HCT116 (cell line): ENCODE data around the gene KCNJ14. TPM values are rescaled to one million over a fixed set of nuclear protein-coding genes. Genes with fewer than 3 reads are reported as not detected.

ENCODE experiments used
- ATAC-seq: fragments of 200-7000 bp; cut with Tn5 transposase; 2 replicates; pipeline ENCODE4 v1.9.1; 2020; ENCODE audit warnings: mild to moderate bottlenecking, moderate library complexity
- BruUV-seq: library from RNA; stranded (reverse); fragments of 400-500 nt; replicated peaks from 2 replicates; lab custom pipeline; 2021; lab: Mats Ljungman, UMichigan
- CTCF ChIA-PET: fragments of 300-600 bp; sonication (Branson Sonifier 250); formaldehyde crosslinking; loops from one replicate; lab custom pipeline; 2021; ENCODE audit warnings: antibody characterized with exemption; lab: Charles Lee
- POLR2A ChIA-PET: fragments of 300-600, 350-600 bp; sonication (Branson Sonifier 250); formaldehyde crosslinking; loops from one replicate; lab custom pipeline; 2021; ENCODE audit warnings: antibody characterized with exemption; lab: Charles Lee
- RAD21 ChIA-PET, 2 experiments: fragments of 300-600 bp; sonication (Branson Sonifier 250); formaldehyde crosslinking; loops; one replicate each; lab custom pipeline; 2023; ENCODE audit warnings: low total read pairs in 2 of 2; ENCODE audit not compliant: uncharacterized antibody in 2 of 2, unreplicated experiment in 2 of 2, low non-redundant PET in 1 of 2; lab: Charles Lee
- DNase-seq: peaks from one replicate; pipeline ENCODE4 v3.0.0-alpha.2; 2010; ENCODE audit warnings: low read depth, low spot score
- H2AFZ ChIP-seq: fragments of 200-600 bp; shearing (Covaris generic), sonication (generic); 2 replicates; pipeline ENCODE4 v1.6.1; 2017; ENCODE audit warnings: low read depth, mixed run types, mixed read lengths, antibody characterized with exemption, low read length; ENCODE audit not compliant: poor library complexity, severe bottlenecking
- H3K27ac ChIP-seq: 2 replicates; pipeline ENCODE4 v1.5.1; 2012; ENCODE audit warnings: low read depth, low read length
- H3K27me3 ChIP-seq: fragments of 200-600 bp; sonication (generic); 2 replicates; pipeline ENCODE4 v1.6.1; 2016; ENCODE audit warnings: mixed run types, low read length, mixed read lengths; ENCODE audit not compliant: insufficient read depth
- H3K36me3 ChIP-seq, 2 experiments: fragments of 200-500 bp in 1 of 2; fragments of 200-600 bp in 1 of 2; sonication (Bioruptor generic) in 1 of 2; sonication (generic) in 1 of 2; 2 replicates each; pipeline versions ENCODE4 v1.5.1 to v1.6.1; 2014 to 2016; ENCODE audit warnings: low read length in 2 of 2, inconsistent platforms in 1 of 2, mixed read lengths in 1 of 2, mixed run types in 1 of 2; ENCODE audit not compliant: insufficient read depth in 2 of 2, control insufficient read depth in 1 of 2
- H3K4me1 ChIP-seq, 2 experiments: fragments of 200-600 bp in 1 of 2; sonication (generic) in 1 of 2; 2 replicates each; pipeline versions ENCODE4 v1.5.1 to v1.6.1; 2012 to 2017; ENCODE audit warnings: low read length in 2 of 2, inconsistent platforms in 1 of 2, mild to moderate bottlenecking in 1 of 2, mixed read lengths in 1 of 2, mixed run types in 1 of 2, moderate library complexity in 1 of 2; ENCODE audit not compliant: insufficient read depth in 2 of 2, control insufficient read depth in 1 of 2
- H3K4me2 ChIP-seq: fragments of 200-600 bp; sonication (generic); 2 replicates; pipeline ENCODE4 v1.6.1; 2017; ENCODE audit warnings: mixed run types, low read length, mixed read lengths
- H3K4me3 ChIP-seq, 2 experiments: fragments of 200-600 bp in 1 of 2; sonication (generic) in 1 of 2; replicated peaks in 1 of 2; 2 replicates each; pipeline ENCODE4 v1.5.1; 2011 to 2016; ENCODE audit warnings: low read length in 2 of 2, control low read depth in 1 of 2, low read depth in 1 of 2, mild to moderate bottlenecking in 1 of 2, mixed read lengths in 1 of 2, mixed run types in 1 of 2
- H3K79me2 ChIP-seq: fragments of 200-600 bp; sonication (generic); 2 replicates; pipeline ENCODE4 v1.6.1; 2017; ENCODE audit warnings: mild to moderate bottlenecking, mixed run types, low read length, moderate library complexity, mixed read lengths; ENCODE audit not compliant: insufficient read depth
- H3K9ac ChIP-seq: fragments of 200-600 bp; sonication (generic); 2 replicates; pipeline ENCODE4 v1.6.1; 2016; ENCODE audit warnings: low read length, mixed read lengths
- H3K9me2 ChIP-seq: fragments of 200-600 bp; sonication (generic), shearing (Covaris generic); 2 replicates; pipeline ENCODE4 v1.6.1; 2017; ENCODE audit warnings: mixed run types, mild to moderate bottlenecking, moderate library complexity; ENCODE audit not compliant: insufficient read depth
- H3K9me3 ChIP-seq, 2 experiments: fragments of 200-500 bp in 1 of 2; fragments of 200-600 bp in 1 of 2; sonication (Bioruptor generic) in 1 of 2; sonication (generic) in 1 of 2; 2 replicates each; pipeline ENCODE4 v1.6.1; 2014 to 2017; ENCODE audit warnings: low read length in 2 of 2, mixed read lengths in 2 of 2, inconsistent platforms in 1 of 2, low read depth in 1 of 2, mild to moderate bottlenecking in 1 of 2, mixed run types in 1 of 2, moderate library complexity in 1 of 2; ENCODE audit not compliant: control insufficient read depth in 1 of 2, insufficient read depth in 1 of 2
- H4K20me1 ChIP-seq: fragments of 200-600 bp; sonication (generic), shearing (Covaris generic); 2 replicates; pipeline ENCODE4 v1.6.1; 2017; ENCODE audit warnings: mixed run types, mild to moderate bottlenecking, moderate library complexity; ENCODE audit not compliant: insufficient read depth
- ATF3 ChIP-seq: IDR thresholded peaks from 2 replicates; pipeline ENCODE4 v1.6.1; 2012
- CEBPB ChIP-seq: IDR thresholded peaks from 2 replicates; pipeline ENCODE4 v1.6.1; 2012; ENCODE audit warnings: low read depth
- CTCF ChIP-seq, 3 experiments: fragments of 200-600 bp in 1 of 3; sonication (generic) in 1 of 3; IDR thresholded peaks in 2 of 3; conservative IDR thresholded peaks in 1 of 3; 2 replicates each; pipeline ENCODE4 v1.5.1; 2012 to 2017; ENCODE audit warnings: low read depth in 2 of 3, low read length in 2 of 3, antibody characterized with exemption in 1 of 3, borderline replicate concordance in 1 of 3, control low read depth in 1 of 3, mild to moderate bottlenecking in 1 of 3, mixed read lengths in 1 of 3, mixed run types in 1 of 3, moderate library complexity in 1 of 3; ENCODE audit not compliant: insufficient read depth in 1 of 3
- EGR1 ChIP-seq: IDR thresholded peaks from 2 replicates; pipeline ENCODE4 v1.6.1; 2012; ENCODE audit warnings: low read depth
- SIN3A ChIP-seq: IDR thresholded peaks from 2 replicates; pipeline ENCODE4 v1.6.1; 2012; ENCODE audit warnings: low read depth
- SP1 ChIP-seq: IDR thresholded peaks from 2 replicates; pipeline ENCODE4 v1.6.1; 2012; ENCODE audit warnings: low read depth
- SRF ChIP-seq: IDR thresholded peaks from 2 replicates; pipeline ENCODE4 v1.6.1; 2012; ENCODE audit warnings: low read depth
- intact Hi-C: fragments of 100-400 bp; cut with micrococcal nuclease; formaldehyde crosslinking; loops from 2 replicates; pipeline ENCODE4 v1.10.0; 2022
- total RNA-seq: library from RNA; stranded (reverse); gene quantifications from one replicate; pipeline ENCODE4 v1.2.1, GENCODE V29; 2021; ENCODE audit not compliant: unreplicated experiment

Gene KCNJ14
- total RNA-seq, 1 experiment from 2014 or later, result 2.5 TPM

- no peak for TF ChIP-seq ATF3
- TF ChIP-seq SRF, result no peak
- no peak for TF ChIP-seq CTCF (IDR thresholded peaks at IDR 0.05 in 2 of 3, conservative IDR thresholded peaks at IDR 0.05 in 1 of 3; ENCODE audit: borderline replicate concordance in 1 of 3, insufficient read depth in 1 of 3, low read depth in 2 of 3, low read length in 2 of 3)
- no peak for TF ChIP-seq SIN3A
These were observed 49.5 kb upstream of the KCNJ14 start (continued) for GRCh38 chr19:48405850-48406249.

- Histone ChIP-seq H3K9me2 (no peaks in the 10 kb centered on the region), H3K79me2 (peaks cover 8% of the 10 kb centered on the region), H3K4me3 (no peak overlapping the region), H3K9ac (no peak overlapping the region), H3K4me1 (peaks cover 10 to 30% of the 10 kb centered on the region in 2 experiments), H3K27ac (peak overlapping the region; percentile 27), H2AFZ (no peak overlapping the region), H4K20me1 (no peaks in the 10 kb centered on the region), H3K4me2 (peak overlapping the region; percentile 34), H3K27me3 (no peaks in the 10 kb centered on the region), H3K9me3 (no peaks in the 10 kb centered on the region), H3K36me3 (peaks cover 10 to 15% of the 10 kb centered on the region in 2 experiments)
- ChIA-PET RAD21 (no interaction called here), POLR2A (interaction anchor here (1.8 to 2.2 kb wide), 2 partner anchors 14 to 16 kb away, joined by 4 to 8 read pairs; no protein-coding TSS in a partner anchor), CTCF (interaction anchor here (0.7 kb wide), 1 partner anchor 50 kb away, joined by 3 read pairs; the partner anchor contains the start of genes SYNGR4 and TMEM143)
- DNase-seq, result no peak
- intact Hi-C loops, result loop anchor here (2.0 kb wide), 1 partner anchor 13 kb away; no protein-coding TSS in a partner anchor
- BruUV-seq, result no TSS peak
- peak; percentile 36 for ATAC-seq
- no peak for TF ChIP-seq SP1
- TF ChIP-seq CEBPB, result no peak
- 0 out of 2 replicates have a peak, but pooled peaks have one; percentile 46 for TF ChIP-seq EGR1
- no peak for TF ChIP-seq SIN3A
These were observed 41.3 kb upstream of the KCNJ14 start for GRCh38 chr19:48413879-48414587.
